PFSK-1 (cell line): ENCODE measurements around the gene ZC3H13.

Experiments
- FOXP2 ChIP-seq: optimal IDR thresholded peaks from 2 replicates; pipeline ENCODE3; 2011; ENCODE audit warnings: borderline replicate concordance, control low read depth, inconsistent platforms; ENCODE audit not compliant: insufficient read depth; ENCODE audit errors: extremely low read length, extremely low read depth
- POLR2AphosphoS5 ChIP-seq: IDR thresholded peaks from 2 replicates; pipeline ENCODE4 v1.6.1; 2012; ENCODE audit warnings: low read depth, mild to moderate bottlenecking, control low read depth, low read length, moderate library complexity
- REST ChIP-seq, 2 experiments: IDR thresholded peaks; 2 replicates each; pipeline versions ENCODE4 v1.6.1 to v1.8.0; 2011 to 2012; ENCODE audit warnings: low read depth in 2 of 2, low read length in 2 of 2, control low read depth in 1 of 2, inconsistent platforms in 1 of 2, mild to moderate bottlenecking in 1 of 2, moderate library complexity in 1 of 2; ENCODE audit not compliant: insufficient read depth in 1 of 2
- SIN3A ChIP-seq: IDR thresholded peaks from 2 replicates; pipeline ENCODE4 v1.6.1; 2012; ENCODE audit warnings: mild to moderate bottlenecking, low read length, moderate library complexity, borderline replicate concordance; ENCODE audit not compliant: insufficient read depth
- TAF1 ChIP-seq: IDR thresholded peaks from 2 replicates; pipeline ENCODE4 v1.6.1; 2012; ENCODE audit warnings: low read length, control low read depth, borderline replicate concordance; ENCODE audit not compliant: insufficient read depth

The ZC3H13 gene

DNA sequence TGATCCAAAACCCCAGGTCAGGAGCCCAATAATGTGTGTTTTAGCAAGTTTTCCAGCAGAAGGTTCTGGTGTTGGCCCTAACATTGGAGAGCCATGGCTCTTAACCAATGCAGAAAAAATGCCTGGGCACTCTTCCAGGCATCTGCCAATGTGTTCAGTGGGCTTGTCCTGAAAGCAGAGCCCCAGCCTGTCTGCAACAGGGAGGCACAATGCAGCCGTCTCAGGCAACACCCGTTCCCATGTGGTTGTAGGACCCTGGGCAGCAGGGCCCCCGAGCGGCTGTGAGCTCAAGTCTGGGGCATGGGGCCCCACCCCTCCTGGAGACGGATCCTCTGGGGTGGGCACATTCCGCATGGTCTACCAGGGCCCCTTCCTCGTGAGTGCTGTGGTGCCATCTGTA lies 142.9 kb downstream of the ZC3H13 start:
- TF ChIP-seq SIN3A (no peak), POLR2AphosphoS5 (no peak), TAF1 (no peak), REST (IDR thresholded peaks at IDR 0.05; ENCODE audit: insufficient read depth in 1 of 2, low read depth in 2 of 2, low read length in 2 of 2) (no peak), FOXP2 (no peak)

- TF ChIP-seq SIN3A: no peak
- no peak for TF ChIP-seq POLR2AphosphoS5
- no peak for TF ChIP-seq FOXP2
These were observed 143.5 kb downstream of the ZC3H13 start for GRCh38 chr13:45909089-45909488.

DNA sequence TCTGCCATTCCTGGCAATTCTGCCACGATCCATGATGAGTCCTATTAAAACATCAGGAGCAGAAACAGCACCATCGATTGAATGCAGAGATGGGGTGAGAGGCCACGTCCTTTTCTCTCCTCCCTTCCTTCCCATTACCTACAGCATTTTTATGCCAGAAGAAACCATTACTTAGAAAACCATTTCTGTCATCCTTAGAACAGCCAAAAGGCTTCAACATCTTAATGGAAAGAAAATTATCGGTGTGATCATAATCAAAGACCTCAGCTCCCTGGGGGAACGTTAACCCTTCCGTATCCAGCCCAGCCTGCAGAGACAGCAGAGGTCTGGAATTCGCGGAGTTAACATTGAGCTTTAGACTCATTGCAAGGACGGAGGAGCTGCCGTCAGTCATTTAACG lies 145.0 kb downstream of the ZC3H13 start:
- TF ChIP-seq TAF1 (no peak), REST (IDR thresholded peaks at IDR 0.05; ENCODE audit: insufficient read depth in 1 of 2, low read depth in 2 of 2, low read length in 2 of 2) (no peak), POLR2AphosphoS5 (no peak), SIN3A (no peak), FOXP2 (no peak)
